Testis (tissue), 3 donors: ENCODE data around the gene C1QTNF9B. TPM values are rescaled to one million over a fixed set of nuclear protein-coding genes. Genes with fewer than 3 reads are reported as not detected.

ENCODE experiments used
- DNase-seq: peaks from one replicate; pipeline ENCODE4 v3.0.0-alpha.2; 2019
- H3K27ac ChIP-seq, 2 donors: fragments of 200-600 bp; sonication (generic); one replicate each; pipeline ENCODE4 v1.5.1; 2019
- H3K27me3 ChIP-seq: fragments of 200-600 bp; sonication (generic); one replicate; pipeline ENCODE4 v1.5.1; 2019
- H3K36me3 ChIP-seq: fragments of 200-600 bp; sonication (generic); one replicate; pipeline ENCODE4 v1.5.1; 2017; ENCODE audit warnings: low read depth; ENCODE audit errors: missing control alignments
- H3K4me1 ChIP-seq: fragments of 200-600 bp; sonication (generic); one replicate; pipeline ENCODE4 v1.5.1; 2019
- H3K4me3 ChIP-seq, 2 donors: fragments of 200-600 bp; sonication (generic); one replicate each; pipeline ENCODE4 v1.5.1; 2017 to 2019
- H3K9me3 ChIP-seq: fragments of 200-600 bp; sonication (generic); one replicate; pipeline ENCODE4 v1.5.1; 2017
- POLR2A ChIP-seq: fragments of 450-650 bp; IDR thresholded peaks from one replicate; pipeline ENCODE4 v1.6.1; 2017; ENCODE audit warnings: antibody characterized with exemption, mild to moderate bottlenecking, moderate library complexity
- WGBS, 2 donors: methylation state at CpG; one replicate each; pipeline ENCODE4 v1.1.5; 2018; 5-methylcytosine and 5-hydroxymethylcytosine counted together
- intact Hi-C: fragments of 100-400 bp; cut with DNase I; formaldehyde crosslinking; loops from one replicate; pipeline ENCODE4 v1.15.1; 2023; ENCODE audit warnings: low total_unique reads
- polyA plus RNA-seq: library from polyadenylated mRNA; stranded (reverse); fragments of 350-450 nt; fragmentation: Illumina TruSeq; extraction: RNeasy Lipid Tissue Mini Kit (QIAGEN cat#74804); gene quantifications from one replicate; pipeline ENCODE4 v1.2.3, GENCODE V29; 2014; ENCODE audit warnings: low read depth, low replicate concordance; ENCODE audit not compliant: insufficient read depth
- total RNA-seq, 2 donors: library from RNA; depleted of rRNA; stranded (reverse); fragments of >200 nt; gene quantifications; one replicate each; pipeline ENCODE4 v1.2.3, GENCODE V29; 2016
- TF ChIP-seq, protein P1 (sequence below), 3 experiments: fragments of 450-650 bp in 2 of 3; fragments of 200-600 bp in 1 of 3; sonication (generic) in 1 of 3; IDR thresholded peaks; one replicate each; pipeline ENCODE4 v1.5.1; 2016 to 2019; ENCODE audit warnings: antibody characterized with exemption in 3 of 3, mild to moderate bottlenecking in 2 of 3, moderate library complexity in 1 of 3

C1QTNF9B gene
- total and polyA plus RNA-seq, 3 donors from 2014 or later: 2.2 to 4.2 (median 2.3) TPM

DNA sequence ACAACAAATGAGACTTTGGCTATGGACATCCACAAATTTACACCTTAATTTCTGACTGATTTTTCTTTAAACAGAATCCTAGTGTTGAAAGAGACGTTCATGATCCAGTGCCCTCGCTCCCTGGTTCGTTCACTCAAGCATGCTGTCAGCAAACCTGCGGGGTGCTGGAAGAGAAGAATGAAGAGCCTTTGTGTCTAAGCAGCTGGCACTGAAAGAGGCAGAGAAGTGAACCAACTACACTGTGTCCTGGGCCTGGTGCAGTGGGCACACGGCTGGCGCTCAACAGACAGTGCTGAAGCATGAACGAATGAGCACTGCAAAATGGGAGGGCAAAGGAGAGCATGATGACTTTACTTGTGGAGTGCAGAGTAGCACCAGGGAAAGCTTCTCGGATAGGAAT lies 54.9 kb downstream of the C1QTNF9B start:
- H3K36me3 ChIP-seq: no peaks in the 10 kb centered on the region
- no peak for DNase-seq
- H3K9me3 ChIP-seq: no peaks in the 10 kb centered on the region
- no peaks in the 10 kb centered on the region for H3K27me3 ChIP-seq
- no peaks in the 10 kb centered on the region for H3K4me1 ChIP-seq
- intact Hi-C loops: no loop called here
- no peak overlapping the region for H3K4me3 ChIP-seq
- no peak overlapping the region for H3K27ac ChIP-seq
- 88 to 96% methylated on average over 8 of the region's 8 CpGs for WGBS, 2 donors
- TF ChIP-seq, protein P1, sequence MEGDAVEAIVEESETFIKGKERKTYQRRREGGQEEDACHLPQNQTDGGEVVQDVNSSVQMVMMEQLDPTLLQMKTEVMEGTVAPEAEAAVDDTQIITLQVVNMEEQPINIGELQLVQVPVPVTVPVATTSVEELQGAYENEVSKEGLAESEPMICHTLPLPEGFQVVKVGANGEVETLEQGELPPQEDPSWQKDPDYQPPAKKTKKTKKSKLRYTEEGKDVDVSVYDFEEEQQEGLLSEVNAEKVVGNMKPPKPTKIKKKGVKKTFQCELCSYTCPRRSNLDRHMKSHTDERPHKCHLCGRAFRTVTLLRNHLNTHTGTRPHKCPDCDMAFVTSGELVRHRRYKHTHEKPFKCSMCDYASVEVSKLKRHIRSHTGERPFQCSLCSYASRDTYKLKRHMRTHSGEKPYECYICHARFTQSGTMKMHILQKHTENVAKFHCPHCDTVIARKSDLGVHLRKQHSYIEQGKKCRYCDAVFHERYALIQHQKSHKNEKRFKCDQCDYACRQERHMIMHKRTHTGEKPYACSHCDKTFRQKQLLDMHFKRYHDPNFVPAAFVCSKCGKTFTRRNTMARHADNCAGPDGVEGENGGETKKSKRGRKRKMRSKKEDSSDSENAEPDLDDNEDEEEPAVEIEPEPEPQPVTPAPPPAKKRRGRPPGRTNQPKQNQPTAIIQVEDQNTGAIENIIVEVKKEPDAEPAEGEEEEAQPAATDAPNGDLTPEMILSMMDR (IDR thresholded peaks at IDR 0.05): no peak
- TF ChIP-seq POLR2A: no peak

Other genes with a start within 250 kb of the C1QTNF9B start
- 10 to 100 TPM; 25.7 to 27.6 TPM for gene MIPEP, start 8.1 kb downstream of the C1QTNF9B start, total RNA-seq
- 29.4 TPM for gene MIPEP, start 8.1 kb downstream of the C1QTNF9B start, polyA plus RNA-seq